GM12865 (cell line): Measurements from ENCODE around the gene SERINC5.

ENCODE experiments used
- DNase-seq: peaks from one replicate; pipeline ENCODE4 v3.0.0; 2010; ENCODE audit warnings: low read depth
- H3K4me3 ChIP-seq: 2 replicates; pipeline ENCODE4 v1.5.1; 2011; ENCODE audit warnings: mild to moderate bottlenecking, low read depth, low read length, control low read depth
- TF ChIP-seq, protein P1 (sequence below): IDR thresholded peaks from 2 replicates; pipeline ENCODE4 v1.5.1; 2011; ENCODE audit warnings: low read length, control low read depth, low read depth, inconsistent platforms; ENCODE audit not compliant: insufficient read depth; ENCODE audit errors: missing control alignments

Gene SERINC5

DNA sequence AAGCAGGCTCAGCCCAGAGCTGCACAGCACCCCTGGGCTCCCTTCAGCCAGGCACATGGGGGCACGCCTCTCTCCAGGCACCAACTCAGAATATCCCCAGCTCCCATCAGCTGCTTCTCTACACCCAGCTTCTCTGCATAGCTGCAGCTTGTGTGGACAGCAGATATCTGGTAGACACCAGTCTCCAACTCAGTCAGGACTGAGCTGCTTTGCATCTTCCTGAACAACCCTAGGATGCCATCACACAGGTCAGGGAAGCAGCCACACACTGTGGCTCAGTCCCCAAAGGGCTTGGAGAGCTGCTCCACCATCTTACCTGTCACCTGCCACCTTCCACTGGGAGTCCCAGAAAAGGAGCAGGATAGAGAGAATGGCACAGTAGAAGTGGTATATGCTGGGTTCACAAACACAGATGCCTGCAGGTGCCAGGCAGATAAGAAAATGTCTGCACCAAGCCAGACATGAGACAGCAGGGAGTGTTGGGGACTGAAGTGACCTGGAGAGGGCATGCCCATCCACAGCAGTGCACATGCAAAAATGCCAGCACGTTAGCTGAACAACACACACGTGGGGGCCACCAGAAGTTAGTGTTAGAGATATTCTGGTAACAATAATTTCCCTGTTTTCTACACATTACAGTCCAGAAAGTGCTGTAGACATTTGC lies 178.7 kb downstream of the SERINC5 start:
- TF ChIP-seq, protein P1, sequence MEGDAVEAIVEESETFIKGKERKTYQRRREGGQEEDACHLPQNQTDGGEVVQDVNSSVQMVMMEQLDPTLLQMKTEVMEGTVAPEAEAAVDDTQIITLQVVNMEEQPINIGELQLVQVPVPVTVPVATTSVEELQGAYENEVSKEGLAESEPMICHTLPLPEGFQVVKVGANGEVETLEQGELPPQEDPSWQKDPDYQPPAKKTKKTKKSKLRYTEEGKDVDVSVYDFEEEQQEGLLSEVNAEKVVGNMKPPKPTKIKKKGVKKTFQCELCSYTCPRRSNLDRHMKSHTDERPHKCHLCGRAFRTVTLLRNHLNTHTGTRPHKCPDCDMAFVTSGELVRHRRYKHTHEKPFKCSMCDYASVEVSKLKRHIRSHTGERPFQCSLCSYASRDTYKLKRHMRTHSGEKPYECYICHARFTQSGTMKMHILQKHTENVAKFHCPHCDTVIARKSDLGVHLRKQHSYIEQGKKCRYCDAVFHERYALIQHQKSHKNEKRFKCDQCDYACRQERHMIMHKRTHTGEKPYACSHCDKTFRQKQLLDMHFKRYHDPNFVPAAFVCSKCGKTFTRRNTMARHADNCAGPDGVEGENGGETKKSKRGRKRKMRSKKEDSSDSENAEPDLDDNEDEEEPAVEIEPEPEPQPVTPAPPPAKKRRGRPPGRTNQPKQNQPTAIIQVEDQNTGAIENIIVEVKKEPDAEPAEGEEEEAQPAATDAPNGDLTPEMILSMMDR, result no peak
- no peak overlapping the region for H3K4me3 ChIP-seq
- no peak for DNase-seq

DNA sequence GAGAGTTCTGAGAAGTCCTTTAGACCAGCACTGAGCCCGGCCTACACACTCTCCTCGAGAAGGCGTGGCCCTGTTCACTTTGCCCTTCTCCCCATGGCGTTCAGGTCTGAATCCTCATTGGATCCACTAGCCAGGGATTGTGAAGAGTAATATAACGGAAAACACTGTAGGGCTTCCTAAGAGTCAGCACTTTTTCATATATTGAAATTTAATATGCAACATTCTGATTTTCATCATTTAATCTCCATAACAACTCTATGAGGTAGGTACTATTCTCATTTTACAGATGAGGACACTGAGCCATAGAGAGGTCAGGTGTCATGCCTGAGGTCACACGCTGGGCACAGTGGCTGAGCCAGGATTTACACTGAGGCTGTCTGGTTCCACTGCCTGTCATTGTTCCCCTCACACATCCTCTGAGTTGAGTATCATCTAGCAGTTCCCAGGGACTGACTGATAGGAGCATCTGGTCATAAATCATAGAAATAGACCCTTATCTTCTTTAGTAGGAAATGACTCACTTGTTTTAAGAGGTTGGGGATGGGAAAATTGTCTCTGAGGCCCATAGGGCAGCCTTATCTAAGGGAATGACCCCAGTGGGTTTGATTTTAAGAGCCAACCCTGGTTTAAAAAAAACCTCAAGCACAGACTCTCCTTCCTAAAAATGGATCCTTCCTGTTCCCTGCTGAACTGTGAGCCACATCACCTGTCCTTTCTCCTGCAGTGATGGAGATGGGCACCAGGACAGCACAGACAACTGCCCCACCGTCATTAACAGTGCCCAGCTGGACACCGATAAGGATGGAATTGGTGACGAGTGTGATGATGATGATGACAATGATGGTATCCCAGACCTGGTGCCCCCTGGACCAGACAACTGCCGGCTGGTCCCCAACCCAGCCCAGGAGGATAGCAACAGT lies 179.5 kb downstream of the SERINC5 start:
- H3K4me3 ChIP-seq, result no peak overlapping the region
- no peak for DNase-seq
- TF ChIP-seq, protein P1, result no peak

DNA sequence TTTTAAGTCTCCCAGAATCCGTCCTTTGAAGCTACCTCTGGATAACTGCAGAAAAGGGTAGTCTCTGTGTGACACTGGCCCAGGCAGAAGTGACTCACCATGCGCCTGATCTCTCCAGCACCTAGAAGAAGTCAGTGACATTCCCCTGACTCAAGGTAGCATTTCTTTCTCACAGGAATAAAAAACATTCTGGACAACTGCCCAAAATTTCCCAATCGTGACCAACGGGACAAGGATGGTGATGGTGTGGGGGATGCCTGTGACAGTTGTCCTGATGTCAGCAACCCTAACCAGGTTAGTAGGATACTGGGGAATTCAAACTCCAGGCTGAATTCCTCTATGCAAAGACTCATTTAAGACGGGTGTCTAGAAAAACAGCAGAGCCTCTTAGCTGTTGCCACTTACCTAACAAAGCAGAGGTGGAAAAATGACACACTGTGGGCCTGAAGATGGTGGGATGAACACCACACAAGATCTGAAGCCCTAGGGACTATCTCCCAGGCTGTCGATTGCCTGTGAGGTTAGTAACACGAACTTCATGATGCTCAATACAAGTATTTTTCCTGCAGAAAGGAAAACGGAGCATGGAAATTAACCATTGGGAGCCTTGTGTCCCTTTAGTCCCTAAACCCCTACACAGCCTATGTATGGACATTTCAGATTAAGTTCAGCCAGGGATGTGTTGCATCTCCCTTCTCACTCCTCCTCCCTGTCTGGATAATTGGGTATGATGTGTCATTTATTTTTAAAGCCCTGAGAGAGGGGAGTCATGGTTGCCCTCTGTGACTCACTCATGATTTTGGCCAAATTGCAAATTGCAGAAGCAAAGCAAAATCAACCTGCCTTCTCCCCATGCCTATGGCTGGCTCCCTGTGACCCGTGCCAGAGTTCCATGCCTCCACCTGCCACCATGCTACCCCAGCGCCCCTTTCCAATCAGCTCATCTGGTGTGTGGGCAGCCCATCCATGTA lies 183.5 kb downstream of the SERINC5 start:
- no peak overlapping the region for H3K4me3 ChIP-seq
- TF ChIP-seq, protein P1, result no peak
- no peak for DNase-seq

DNA sequence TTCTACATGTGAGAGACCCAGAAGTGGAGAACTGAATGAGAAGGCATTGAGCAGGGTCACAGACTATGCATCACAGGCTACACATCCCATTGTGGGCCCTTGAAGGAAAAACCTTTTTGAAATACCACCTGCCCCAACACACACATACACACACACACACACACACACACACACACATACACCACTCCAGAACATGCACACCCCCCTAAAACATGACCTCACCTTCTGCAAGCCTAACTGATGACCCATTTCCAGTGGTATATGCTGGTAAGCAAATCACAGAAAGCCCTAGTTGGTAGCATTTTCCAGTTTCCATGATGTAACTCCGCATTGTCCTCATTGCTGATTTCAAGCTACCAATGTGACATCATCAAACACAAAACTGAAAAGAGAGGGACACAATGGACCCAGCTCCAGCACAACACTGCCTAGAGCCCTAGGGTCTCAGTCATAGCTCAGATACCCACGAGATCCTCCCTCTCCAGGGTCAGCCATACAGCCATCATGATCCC lies 184.3 kb downstream of the SERINC5 start:
- no peak overlapping the region for H3K4me3 ChIP-seq
- TF ChIP-seq, protein P1, result no peak
- no peak for DNase-seq

DNA sequence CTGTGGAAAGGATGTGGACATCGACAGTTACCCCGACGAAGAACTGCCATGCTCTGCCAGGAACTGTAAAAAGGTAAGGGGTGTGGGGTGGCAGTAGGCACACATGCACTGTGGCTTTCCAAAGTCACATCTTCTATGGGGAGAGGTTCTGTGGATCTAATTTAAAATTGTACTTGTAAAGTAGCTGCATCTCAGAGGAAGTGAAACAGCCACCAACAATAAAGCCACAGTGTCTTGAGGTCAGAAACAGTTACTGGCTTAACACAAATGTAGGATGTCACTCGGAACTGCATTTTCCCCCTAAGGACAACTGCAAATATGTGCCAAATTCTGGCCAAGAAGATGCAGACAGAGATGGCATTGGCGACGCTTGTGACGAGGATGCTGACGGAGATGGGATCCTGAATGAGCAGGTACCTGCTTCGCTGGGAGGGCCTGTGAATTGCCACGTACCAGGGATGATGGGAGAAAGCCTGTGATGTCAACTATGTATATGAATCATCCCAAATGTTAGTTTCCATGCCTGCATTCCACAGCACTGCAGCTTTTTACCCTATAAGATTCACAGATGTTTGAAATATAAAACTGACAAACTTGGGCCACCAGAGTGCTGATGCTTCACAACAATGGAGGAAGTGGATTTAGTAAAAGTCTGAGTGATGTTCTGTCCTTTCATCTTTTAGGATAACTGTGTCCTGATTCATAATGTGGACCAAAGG lies 185.4 kb downstream of the SERINC5 start:
- TF ChIP-seq, protein P1, result no peak
- H3K4me3 ChIP-seq, result no peak overlapping the region
- DNase-seq, result peak; percentile 57

DNA sequence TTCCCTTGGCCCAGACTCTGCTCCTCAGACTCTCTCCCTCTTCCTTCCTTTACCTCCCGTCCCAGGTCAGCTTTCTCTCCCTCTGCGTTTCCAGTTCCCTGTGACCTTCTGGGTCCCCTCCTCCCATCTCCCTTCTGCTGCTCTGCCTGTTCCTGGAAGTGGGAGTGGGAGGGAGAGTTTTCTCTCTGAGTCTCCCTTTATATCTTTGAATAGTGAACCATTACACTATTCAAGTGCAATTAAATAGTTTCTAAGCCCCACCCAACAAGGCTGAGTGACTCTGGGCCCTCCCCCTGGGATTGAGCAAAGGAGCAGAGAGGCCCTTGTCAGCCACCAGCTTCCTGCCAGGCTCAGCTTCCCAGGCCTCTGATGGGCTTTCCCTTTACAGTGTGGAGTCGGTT lies 185.9 kb downstream of the SERINC5 start:
- TF ChIP-seq, protein P1, result no peak
- no peak overlapping the region for H3K4me3 ChIP-seq
- DNase-seq, result no peak
